ENCODE results near the gene LCMT1. TPM values are rescaled to one million over a fixed set of nuclear protein-coding genes. Genes with fewer than 3 reads are reported as not detected.

The LCMT1 gene
- total and polyA plus RNA-seq, 9 of the 15 experiments (the other 6 are each of a cell fraction or from before 2014, with no cell fraction given), result 20.0 to 42.8 (median 32.3) TPM

DNA sequence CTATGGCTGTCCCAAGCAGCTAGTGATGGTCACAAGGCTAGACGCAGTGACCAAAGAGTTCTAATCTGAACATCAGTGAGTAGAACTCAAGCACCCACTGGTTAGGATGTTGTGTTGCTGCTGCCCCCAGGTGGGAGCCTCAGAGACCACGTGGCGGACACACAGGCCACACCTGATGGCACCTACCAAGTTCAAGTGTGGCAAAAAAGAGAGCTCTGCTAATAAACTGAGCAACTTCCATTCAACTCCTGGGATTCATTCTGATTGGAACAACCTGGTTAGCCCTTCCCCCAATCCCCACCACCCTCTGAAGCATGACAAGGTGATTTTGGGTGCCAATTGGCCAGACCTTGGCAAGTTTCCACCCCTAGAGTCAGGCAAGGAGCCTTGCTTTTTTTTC lies 3.5 kb upstream of the LCMT1 start (continued):
- TF ChIP-seq, protein P1, sequence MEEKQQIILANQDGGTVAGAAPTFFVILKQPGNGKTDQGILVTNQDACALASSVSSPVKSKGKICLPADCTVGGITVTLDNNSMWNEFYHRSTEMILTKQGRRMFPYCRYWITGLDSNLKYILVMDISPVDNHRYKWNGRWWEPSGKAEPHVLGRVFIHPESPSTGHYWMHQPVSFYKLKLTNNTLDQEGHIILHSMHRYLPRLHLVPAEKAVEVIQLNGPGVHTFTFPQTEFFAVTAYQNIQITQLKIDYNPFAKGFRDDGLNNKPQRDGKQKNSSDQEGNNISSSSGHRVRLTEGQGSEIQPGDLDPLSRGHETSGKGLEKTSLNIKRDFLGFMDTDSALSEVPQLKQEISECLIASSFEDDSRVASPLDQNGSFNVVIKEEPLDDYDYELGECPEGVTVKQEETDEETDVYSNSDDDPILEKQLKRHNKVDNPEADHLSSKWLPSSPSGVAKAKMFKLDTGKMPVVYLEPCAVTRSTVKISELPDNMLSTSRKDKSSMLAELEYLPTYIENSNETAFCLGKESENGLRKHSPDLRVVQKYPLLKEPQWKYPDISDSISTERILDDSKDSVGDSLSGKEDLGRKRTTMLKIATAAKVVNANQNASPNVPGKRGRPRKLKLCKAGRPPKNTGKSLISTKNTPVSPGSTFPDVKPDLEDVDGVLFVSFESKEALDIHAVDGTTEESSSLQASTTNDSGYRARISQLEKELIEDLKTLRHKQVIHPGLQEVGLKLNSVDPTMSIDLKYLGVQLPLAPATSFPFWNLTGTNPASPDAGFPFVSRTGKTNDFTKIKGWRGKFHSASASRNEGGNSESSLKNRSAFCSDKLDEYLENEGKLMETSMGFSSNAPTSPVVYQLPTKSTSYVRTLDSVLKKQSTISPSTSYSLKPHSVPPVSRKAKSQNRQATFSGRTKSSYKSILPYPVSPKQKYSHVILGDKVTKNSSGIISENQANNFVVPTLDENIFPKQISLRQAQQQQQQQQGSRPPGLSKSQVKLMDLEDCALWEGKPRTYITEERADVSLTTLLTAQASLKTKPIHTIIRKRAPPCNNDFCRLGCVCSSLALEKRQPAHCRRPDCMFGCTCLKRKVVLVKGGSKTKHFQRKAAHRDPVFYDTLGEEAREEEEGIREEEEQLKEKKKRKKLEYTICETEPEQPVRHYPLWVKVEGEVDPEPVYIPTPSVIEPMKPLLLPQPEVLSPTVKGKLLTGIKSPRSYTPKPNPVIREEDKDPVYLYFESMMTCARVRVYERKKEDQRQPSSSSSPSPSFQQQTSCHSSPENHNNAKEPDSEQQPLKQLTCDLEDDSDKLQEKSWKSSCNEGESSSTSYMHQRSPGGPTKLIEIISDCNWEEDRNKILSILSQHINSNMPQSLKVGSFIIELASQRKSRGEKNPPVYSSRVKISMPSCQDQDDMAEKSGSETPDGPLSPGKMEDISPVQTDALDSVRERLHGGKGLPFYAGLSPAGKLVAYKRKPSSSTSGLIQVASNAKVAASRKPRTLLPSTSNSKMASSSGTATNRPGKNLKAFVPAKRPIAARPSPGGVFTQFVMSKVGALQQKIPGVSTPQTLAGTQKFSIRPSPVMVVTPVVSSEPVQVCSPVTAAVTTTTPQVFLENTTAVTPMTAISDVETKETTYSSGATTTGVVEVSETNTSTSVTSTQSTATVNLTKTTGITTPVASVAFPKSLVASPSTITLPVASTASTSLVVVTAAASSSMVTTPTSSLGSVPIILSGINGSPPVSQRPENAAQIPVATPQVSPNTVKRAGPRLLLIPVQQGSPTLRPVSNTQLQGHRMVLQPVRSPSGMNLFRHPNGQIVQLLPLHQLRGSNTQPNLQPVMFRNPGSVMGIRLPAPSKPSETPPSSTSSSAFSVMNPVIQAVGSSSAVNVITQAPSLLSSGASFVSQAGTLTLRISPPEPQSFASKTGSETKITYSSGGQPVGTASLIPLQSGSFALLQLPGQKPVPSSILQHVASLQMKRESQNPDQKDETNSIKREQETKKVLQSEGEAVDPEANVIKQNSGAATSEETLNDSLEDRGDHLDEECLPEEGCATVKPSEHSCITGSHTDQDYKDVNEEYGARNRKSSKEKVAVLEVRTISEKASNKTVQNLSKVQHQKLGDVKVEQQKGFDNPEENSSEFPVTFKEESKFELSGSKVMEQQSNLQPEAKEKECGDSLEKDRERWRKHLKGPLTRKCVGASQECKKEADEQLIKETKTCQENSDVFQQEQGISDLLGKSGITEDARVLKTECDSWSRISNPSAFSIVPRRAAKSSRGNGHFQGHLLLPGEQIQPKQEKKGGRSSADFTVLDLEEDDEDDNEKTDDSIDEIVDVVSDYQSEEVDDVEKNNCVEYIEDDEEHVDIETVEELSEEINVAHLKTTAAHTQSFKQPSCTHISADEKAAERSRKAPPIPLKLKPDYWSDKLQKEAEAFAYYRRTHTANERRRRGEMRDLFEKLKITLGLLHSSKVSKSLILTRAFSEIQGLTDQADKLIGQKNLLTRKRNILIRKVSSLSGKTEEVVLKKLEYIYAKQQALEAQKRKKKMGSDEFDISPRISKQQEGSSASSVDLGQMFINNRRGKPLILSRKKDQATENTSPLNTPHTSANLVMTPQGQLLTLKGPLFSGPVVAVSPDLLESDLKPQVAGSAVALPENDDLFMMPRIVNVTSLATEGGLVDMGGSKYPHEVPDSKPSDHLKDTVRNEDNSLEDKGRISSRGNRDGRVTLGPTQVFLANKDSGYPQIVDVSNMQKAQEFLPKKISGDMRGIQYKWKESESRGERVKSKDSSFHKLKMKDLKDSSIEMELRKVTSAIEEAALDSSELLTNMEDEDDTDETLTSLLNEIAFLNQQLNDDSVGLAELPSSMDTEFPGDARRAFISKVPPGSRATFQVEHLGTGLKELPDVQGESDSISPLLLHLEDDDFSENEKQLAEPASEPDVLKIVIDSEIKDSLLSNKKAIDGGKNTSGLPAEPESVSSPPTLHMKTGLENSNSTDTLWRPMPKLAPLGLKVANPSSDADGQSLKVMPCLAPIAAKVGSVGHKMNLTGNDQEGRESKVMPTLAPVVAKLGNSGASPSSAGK (IDR thresholded peaks at IDR 0.05), result peak; percentile 57
- TF ChIP-seq, protein P2, sequence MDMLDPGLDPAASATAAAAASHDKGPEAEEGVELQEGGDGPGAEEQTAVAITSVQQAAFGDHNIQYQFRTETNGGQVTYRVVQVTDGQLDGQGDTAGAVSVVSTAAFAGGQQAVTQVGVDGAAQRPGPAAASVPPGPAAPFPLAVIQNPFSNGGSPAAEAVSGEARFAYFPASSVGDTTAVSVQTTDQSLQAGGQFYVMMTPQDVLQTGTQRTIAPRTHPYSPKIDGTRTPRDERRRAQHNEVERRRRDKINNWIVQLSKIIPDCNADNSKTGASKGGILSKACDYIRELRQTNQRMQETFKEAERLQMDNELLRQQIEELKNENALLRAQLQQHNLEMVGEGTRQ (CRISPR knock-in tag; IDR thresholded peaks at IDR 0.05), result peak; percentile 61
- TF ChIP-seq TARDBP (IDR thresholded peaks at IDR 0.05), result no peak
- TF ChIP-seq RBM25 (IDR thresholded peaks at IDR 0.05; ENCODE audit: low read depth, low read length, severe bottlenecking), result no peak

All from K562 (cell line).